LNCAP (cell line): Measurements from ENCODE around the gene RP9.

Experiments used
- CTCF ChIP-seq: fragments of 450-650 bp; IDR thresholded peaks from 2 replicates; pipeline ENCODE4 v1.5.1; 2017; ENCODE audit warnings: mild to moderate bottlenecking

RP9 gene

DNA sequence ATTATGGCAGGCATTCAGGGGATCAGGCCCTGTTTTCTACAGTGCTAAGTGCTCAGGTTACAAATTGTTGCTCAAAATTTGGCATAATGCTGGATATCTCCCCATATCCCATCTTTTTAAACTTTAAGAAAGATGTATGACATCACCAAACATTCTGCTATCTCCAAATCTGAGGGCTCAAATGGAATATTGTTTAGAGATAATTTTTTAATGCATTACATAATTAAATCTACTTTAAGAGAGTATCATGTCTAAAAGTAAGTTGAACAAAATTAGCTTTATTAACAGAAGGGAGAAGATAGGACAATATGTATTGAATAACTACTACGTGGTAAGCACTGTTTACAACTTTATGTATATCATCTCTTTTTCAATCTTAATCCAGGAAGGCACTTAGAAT lies 60.5 kb downstream of the RP9 start:
- no peak for TF ChIP-seq CTCF

DNA sequence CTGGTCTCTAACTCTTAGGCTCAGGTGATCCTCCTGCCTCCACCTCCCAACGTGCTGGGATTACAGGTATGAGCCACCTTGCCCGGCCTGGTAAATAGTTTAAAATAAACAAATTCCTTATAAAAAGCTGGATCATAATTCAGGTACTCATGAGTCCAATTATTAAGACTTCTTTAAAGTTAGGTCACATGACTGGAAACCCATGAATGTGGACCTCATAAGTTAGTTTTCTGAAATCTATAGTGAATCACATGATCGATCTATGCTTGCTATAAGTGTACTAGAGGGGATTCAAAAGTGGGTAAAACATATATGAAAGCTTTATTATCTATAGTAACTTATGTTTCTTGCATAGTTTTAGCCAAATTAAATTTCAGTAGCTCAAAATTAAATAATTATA lies 60.9 kb downstream of the RP9 start:
- TF ChIP-seq CTCF = no peak

DNA sequence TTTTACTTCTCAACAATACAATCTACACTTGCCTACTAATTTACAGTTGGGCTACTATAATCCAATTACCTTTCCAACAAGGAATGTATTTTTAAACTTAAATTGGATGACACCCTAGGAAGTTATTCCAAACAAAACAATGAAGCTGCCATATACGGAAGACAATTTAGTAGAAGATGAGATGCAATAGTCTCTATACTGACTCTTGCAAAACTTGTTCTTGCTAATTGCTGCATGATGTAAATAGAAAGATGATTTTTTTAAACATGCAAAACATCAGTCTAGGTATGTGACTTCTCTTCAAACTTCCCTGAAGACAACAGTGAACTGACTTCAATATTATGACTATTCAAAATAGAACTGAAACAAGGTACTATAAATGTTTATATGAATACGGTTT lies 64.2 kb downstream of the RP9 start:
- no peak for TF ChIP-seq CTCF
